ENCODE data around the gene CXCL16. TPM values are rescaled to one million over a fixed set of nuclear protein-coding genes. Genes with fewer than 3 reads are reported as not detected.

Gene CXCL16
- total and polyA plus RNA-seq, 7 donors, result 4.6 to 32.8 (median 6.8) TPM

DNA sequence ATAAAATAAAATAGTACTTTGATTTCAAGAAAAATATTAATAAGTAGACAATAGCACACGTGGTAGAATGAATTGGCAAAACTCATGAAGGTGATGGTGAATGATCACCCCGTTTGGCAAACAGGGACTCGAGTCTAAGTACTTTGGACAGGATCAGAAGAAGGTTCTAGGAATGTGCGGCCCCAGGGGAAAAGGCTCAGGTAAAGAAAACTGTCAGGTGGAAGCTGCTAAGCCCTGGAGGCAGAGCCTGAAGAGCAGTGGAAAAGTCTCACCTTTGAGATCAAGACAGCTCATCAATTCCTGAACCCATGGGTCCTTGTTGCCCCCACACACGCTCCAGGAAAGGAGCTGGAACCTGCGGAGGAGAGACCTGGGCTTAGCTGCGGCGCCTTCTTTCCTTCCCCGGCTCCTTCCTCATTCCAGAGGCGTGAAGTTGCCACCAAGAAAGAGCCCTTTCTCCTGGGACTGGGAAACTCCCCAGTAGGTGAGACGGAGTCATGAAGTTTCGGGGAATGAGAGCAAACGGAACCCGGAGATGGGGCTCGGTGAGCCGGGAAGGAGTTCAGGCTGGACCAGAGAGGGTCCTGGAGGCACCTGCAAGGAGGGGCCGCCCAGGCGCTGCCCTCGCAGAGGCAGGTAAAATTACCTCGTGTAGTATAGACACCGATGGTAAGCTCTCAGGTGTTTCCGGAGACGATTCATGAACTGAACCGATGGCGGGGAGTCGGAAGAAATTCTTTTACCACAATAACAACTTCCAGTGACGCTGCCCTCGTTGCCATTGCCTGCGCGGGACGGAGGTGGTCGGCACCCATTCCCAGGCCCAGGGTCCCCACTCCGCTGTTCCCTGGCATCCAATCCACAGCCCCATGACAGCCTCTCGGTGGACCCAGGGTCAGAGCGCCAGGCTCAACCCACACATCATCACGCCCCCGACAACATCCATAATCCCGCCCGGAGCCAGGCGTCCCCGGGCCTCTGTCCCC lies 1.3 kb downstream of the CXCL16 start:
- Histone ChIP-seq H3K36me3 (peaks cover 0 to 2% (median 0%) of the 10 kb centered on the region in 4 donors), H3K4me3 (peak overlapping the region; percentile 63 to 70 (median 67)), H3K9me3 (no peaks in the 10 kb centered on the region), H3K27me3 (peaks cover 0 to 3% (median 0%) of the 10 kb centered on the region in 3 donors), H3K4me1 (peaks cover 0 to 17% (median 11%) of the 10 kb centered on the region in 4 donors), H3K27ac (peak overlapping the region in 3 of 4 donors; percentile 60 to 71 (median 68))
- WGBS, 2 donors, result 7 to 13% methylated on average over 41 of the region's 41 CpGs
- intact Hi-C loops (cut with DNase I), result loop anchor here (2.0 kb wide), 2 partner anchors 48 to 150 kb away; partner anchors contain the start of gene VMO1
- TF ChIP-seq POLR2AphosphoS5 (IDR thresholded peaks at IDR 0.05), result no peak
- DNase-seq, result no peak

DNA sequence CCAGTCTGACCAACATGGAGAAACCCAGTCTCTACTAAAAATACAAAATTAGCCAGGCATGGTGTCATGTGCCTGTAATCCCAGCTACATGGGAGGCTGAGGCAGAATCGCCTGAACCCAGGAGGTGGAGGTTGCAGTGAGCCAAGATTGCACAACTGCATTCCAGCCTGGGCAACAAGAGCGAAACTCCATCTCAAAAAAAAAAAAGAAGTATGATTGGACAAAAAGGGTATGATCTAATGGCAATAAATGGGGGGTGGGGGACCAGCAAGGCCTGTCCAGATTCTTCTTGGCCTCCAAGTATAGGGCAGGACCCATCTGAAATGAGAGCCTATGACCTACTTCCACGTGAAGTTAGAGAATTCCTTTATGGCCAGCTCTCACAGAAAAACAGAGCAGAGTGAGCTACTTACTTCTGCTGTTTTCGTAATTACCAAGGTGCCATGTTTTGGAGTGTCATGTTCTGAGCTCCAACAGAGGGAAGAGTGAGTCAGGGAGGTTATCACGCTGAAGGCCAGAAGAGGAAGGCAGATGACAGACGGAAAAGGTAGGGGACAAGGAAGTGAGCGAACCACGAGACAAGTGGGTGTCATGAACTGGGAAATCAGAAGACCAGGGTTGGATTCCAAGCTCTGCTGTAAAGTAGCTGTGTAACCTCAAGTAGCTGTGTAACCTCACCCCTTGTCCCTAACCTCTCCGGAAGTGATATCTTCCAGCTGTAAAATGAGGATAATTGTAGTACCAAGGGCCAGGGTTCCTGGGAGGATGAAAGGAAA lies 3.7 kb downstream of the CXCL16 start:
- Histone ChIP-seq H3K36me3 (peaks cover 0 to 8% (median 0%) of the 10 kb centered on the region in 4 donors), H3K4me1 (peaks cover 0 to 25% (median 19%) of the 10 kb centered on the region in 4 donors), H3K4me3 (no peak overlapping the region), H3K27ac (peak overlapping the region in 2 of 4 donors; percentile 24 to 25), H3K27me3 (no peaks in the 10 kb centered on the region), H3K9me3 (no peaks in the 10 kb centered on the region)
- WGBS, 2 donors, result 70 to 81% methylated on average over 9 of the region's 9 CpGs
- intact Hi-C loops (cut with DNase I), result no loop called here
- peak; percentile 77 for DNase-seq
- TF ChIP-seq POLR2A (IDR thresholded peaks at IDR 0.05) (no peak), EP300 (IDR thresholded peaks at IDR 0.05) (peak in 2 of 4 donors; percentile 31 to 58), POLR2AphosphoS5 (IDR thresholded peaks at IDR 0.05) (peak in 2 of 4 donors; percentile 43 to 67)
- TF ChIP-seq, protein P1, sequence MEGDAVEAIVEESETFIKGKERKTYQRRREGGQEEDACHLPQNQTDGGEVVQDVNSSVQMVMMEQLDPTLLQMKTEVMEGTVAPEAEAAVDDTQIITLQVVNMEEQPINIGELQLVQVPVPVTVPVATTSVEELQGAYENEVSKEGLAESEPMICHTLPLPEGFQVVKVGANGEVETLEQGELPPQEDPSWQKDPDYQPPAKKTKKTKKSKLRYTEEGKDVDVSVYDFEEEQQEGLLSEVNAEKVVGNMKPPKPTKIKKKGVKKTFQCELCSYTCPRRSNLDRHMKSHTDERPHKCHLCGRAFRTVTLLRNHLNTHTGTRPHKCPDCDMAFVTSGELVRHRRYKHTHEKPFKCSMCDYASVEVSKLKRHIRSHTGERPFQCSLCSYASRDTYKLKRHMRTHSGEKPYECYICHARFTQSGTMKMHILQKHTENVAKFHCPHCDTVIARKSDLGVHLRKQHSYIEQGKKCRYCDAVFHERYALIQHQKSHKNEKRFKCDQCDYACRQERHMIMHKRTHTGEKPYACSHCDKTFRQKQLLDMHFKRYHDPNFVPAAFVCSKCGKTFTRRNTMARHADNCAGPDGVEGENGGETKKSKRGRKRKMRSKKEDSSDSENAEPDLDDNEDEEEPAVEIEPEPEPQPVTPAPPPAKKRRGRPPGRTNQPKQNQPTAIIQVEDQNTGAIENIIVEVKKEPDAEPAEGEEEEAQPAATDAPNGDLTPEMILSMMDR (IDR thresholded peaks at IDR 0.05), result no peak

DNA sequence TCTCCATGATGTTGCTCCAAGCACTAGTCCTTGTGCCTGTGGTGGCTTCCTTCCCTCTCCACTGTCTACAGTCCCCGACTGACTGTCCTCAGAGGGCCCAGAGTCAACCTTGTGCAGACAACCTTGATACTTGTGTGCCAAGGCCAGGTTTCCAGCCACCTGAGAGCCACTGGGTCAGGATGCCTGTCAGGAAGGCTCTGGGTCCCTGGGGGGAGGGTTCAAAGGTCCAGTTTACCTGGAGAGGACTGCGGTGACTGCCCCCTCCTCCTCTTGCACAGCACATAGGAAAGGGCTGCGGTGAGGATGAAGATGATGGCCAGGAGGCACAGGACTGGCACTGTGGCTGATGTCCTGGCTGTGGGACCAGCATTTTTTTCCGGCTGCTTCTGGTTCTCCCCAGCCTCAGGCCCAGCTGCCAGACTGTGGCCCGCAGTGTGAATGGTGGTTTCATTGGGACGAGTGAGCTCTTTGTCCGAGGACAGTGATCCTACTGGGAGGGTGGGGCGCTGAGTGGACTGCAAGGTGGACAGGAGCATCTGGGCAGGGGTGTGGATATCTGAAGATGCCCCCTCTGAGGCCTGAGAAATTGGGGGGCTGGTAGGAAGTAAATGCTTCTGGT lies 4.8 kb downstream of the CXCL16 start:
- no peak for TF ChIP-seq EP300 (IDR thresholded peaks at IDR 0.05)
- TF ChIP-seq POLR2A (IDR thresholded peaks at IDR 0.05), result no peak
- TF ChIP-seq POLR2AphosphoS5 (IDR thresholded peaks at IDR 0.05), result no peak
- TF ChIP-seq, protein P1 (IDR thresholded peaks at IDR 0.05), result no peak
- Histone ChIP-seq H3K27ac (no peak overlapping the region), H3K27me3 (no peaks in the 10 kb centered on the region), H3K4me1 (peaks cover 0 to 31% (median 26%) of the 10 kb centered on the region in 4 donors), H3K36me3 (peaks cover 0 to 8% (median 0%) of the 10 kb centered on the region in 4 donors), H3K9me3 (no peaks in the 10 kb centered on the region), H3K4me3 (no peak overlapping the region)
- DNase-seq, result no peak
- intact Hi-C loops (cut with DNase I), result no loop called here
- WGBS, 2 donors, result 93% methylated on average over 8 of the region's 8 CpGs

DNA sequence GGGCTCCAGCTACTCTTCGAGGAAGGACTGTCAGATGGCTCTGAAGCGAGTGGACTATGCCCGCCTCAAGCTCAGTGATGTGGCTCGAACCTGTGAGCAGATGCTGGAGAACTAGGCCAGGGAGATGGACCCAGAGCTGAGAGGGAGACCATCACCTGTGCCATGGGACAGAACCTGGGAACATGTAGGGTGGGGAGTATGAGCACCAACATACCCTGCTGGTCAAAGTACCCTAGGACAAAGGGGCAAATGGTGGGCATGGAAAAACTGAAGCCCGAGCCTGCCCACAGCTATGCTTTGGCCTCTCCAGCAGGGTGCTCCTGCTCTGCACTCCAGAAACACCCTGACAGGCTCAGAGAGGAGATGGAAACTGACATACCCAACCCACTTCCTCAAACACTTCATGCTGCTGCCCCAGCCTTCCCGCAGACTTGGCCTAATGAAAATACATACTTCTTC lies 6.6 kb downstream of the CXCL16 start:
- no peak for DNase-seq
- Histone ChIP-seq H3K36me3 (peaks cover 0 to 8% (median 0%) of the 10 kb centered on the region in 4 donors), H3K4me3 (no peak overlapping the region), H3K27ac (peak overlapping the region in 1 of 4 donors; percentile 9), H3K27me3 (no peaks in the 10 kb centered on the region), H3K9me3 (no peaks in the 10 kb centered on the region), H3K4me1 (peaks cover 0 to 19% (median 14%) of the 10 kb centered on the region in 4 donors)
- intact Hi-C loops (cut with DNase I), result no loop called here
- TF ChIP-seq POLR2A (IDR thresholded peaks at IDR 0.05) (no peak), POLR2AphosphoS5 (IDR thresholded peaks at IDR 0.05) (peak in 1 of 4 donors; percentile 11), EP300 (IDR thresholded peaks at IDR 0.05) (no peak)
- TF ChIP-seq, protein P1 (IDR thresholded peaks at IDR 0.05), result no peak
- WGBS, 2 donors, result 70 to 75% methylated on average over 6 of the region's 6 CpGs
